ENCODE measurements around the gene SATB2. TPM values are rescaled to one million over a fixed set of nuclear protein-coding genes. Genes with fewer than 3 reads are reported as not detected.

Gene SATB2
- total RNA-seq, 1 donor from 2014 or later: 5.0 TPM

DNA sequence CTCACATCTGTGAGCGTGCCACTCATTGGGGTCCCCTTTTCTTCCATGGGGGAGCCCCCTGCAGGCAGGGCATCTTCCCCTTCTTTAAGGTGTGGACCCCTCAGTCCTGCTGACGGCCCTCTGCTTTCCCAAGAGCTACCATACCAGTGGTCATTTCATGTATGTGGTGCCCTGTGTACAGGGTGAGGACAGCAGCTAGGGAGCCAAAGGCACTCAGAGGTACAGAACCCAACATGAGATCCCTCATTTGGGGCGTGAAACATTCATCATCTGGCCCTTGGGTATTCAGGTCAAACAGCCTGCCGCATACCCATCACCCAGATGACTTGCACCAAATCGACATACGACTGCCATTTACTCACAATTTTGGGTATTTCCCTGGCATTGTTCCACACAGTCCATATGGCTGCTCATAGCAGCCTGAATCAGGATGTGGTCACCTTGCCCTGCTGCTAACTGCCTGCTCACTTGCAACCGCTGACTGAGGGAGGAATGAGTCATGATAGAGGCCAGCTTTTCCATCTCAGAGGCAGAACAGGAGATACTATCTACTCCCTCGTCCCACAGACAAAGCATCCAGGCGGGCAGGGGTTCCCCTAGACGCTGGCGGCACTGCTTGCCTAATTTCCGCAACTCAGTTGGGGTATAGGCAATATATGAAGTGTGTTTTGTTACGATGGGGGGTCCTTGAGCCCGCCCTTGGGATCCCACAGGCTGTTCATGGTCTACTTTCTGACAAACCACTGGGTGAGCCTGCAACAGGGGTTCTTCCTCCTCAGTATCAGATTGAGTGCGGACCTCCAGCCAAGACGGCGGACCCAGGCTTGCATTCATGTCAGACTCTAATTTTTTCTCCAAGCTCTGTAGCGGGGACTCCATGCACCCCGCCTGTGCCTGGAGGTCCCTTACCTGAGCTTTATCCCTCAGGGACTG is 228.6 kb downstream of the SATB2 start:
- TF ChIP-seq, protein P1, sequence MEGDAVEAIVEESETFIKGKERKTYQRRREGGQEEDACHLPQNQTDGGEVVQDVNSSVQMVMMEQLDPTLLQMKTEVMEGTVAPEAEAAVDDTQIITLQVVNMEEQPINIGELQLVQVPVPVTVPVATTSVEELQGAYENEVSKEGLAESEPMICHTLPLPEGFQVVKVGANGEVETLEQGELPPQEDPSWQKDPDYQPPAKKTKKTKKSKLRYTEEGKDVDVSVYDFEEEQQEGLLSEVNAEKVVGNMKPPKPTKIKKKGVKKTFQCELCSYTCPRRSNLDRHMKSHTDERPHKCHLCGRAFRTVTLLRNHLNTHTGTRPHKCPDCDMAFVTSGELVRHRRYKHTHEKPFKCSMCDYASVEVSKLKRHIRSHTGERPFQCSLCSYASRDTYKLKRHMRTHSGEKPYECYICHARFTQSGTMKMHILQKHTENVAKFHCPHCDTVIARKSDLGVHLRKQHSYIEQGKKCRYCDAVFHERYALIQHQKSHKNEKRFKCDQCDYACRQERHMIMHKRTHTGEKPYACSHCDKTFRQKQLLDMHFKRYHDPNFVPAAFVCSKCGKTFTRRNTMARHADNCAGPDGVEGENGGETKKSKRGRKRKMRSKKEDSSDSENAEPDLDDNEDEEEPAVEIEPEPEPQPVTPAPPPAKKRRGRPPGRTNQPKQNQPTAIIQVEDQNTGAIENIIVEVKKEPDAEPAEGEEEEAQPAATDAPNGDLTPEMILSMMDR (IDR thresholded peaks at IDR 0.05): no peak
- Histone ChIP-seq H3K9me3 (no peaks in the 10 kb centered on the region), H3K27ac (no peak overlapping the region), H3K4me3 (no peak overlapping the region), H3K27me3 (ENCODE audit: low read depth) (no peaks in the 10 kb centered on the region), H3K36me3 (no peaks in the 10 kb centered on the region), H3K4me1 (no peaks in the 10 kb centered on the region)
- DNase-seq (no peak), ATAC-seq (no peak)
- intact Hi-C loops (cut with DNase I): no loop called here

DNA sequence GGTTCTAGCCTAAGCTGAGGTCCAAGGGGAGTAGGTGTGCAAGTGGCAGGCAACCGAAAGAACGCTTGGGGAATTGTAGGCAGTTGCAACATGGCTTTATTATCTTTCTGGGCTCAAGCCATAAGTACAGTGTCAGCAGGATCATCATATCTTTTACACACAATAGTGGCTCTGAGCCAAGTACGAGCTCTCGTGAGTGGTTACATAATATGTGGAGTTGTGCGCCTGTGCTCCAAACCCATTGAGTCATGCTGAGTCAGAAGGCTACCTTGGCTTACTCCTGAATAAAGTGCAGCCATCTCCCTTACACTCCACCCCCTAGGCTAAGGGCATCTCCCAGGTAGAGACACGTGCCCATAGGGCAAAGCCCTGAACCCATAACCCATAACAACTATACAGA is 233.9 kb downstream of the SATB2 start:
- no peak overlapping the region for H3K4me3 ChIP-seq
- intact Hi-C loops (cut with DNase I): no loop called here
- TF ChIP-seq, protein P1 (IDR thresholded peaks at IDR 0.05): no peak
- H3K9me3 ChIP-seq: peaks cover 3% of the 10 kb centered on the region
- H3K27ac ChIP-seq: no peak overlapping the region
- no peaks in the 10 kb centered on the region for H3K36me3 ChIP-seq
- DNase-seq (no peak), ATAC-seq (no peak)
- no peaks in the 10 kb centered on the region for H3K4me1 ChIP-seq
- H3K27me3 ChIP-seq (ENCODE audit: low read depth): no peaks in the 10 kb centered on the region

DNA sequence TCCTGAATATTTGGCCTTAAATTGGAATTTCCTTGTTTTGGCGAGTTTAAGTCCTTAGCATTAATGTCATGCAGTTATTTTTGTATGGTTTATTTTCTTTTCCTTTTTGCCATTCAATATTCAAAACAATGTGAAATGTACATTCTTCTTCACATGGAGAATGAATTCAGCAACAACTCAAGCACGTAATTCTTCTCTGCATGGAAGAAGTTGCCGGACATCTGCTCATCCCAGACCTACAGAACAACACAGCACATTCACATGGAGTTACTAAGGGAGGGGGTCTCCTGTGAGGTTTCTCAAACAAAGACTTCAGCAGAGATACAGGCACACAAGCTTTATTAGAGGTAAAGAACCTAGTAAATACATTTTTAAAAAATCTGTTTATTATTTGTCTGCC is 236.8 kb downstream of the SATB2 start:
- Histone ChIP-seq H3K27me3 (ENCODE audit: low read depth) (no peaks in the 10 kb centered on the region), H3K36me3 (no peaks in the 10 kb centered on the region), H3K4me1 (no peaks in the 10 kb centered on the region), H3K4me3 (no peak overlapping the region), H3K9me3 (peaks cover 3% of the 10 kb centered on the region), H3K27ac (no peak overlapping the region)
- no peak for ATAC-seq
- intact Hi-C loops (cut with DNase I): no loop called here
- TF ChIP-seq, protein P1 (IDR thresholded peaks at IDR 0.05): no peak
- no peak for DNase-seq

DNA sequence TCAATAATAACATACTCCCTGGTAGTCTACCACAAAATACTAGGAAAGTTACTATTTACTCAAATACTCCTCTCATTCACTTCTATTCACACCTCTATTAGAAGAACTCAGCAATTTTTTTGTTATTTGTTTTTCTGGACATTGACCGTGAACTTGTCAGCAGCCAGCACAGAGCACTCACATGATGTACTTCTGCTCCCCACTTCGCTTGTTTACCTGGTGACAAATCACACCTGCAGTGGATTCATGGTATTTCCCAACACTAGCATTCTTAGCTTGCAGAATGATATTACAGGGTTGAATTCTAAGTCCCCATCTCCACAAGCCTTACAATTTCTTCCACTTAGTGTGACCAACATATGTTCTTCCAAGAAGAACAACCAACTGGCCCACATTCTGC is 238.2 kb downstream of the SATB2 start:
- TF ChIP-seq, protein P1 (IDR thresholded peaks at IDR 0.05): no peak
- intact Hi-C loops (cut with DNase I): no loop called here
- DNase-seq (no peak), ATAC-seq (peak; percentile 56 to 57)
- Histone ChIP-seq H3K27me3 (ENCODE audit: low read depth) (no peaks in the 10 kb centered on the region), H3K9me3 (peaks cover 3% of the 10 kb centered on the region), H3K4me3 (no peak overlapping the region), H3K27ac (no peak overlapping the region), H3K36me3 (no peaks in the 10 kb centered on the region), H3K4me1 (no peaks in the 10 kb centered on the region)
